Umbilical cord (tissue), 2 donors: ENCODE measurements around the gene PIK3R1. TPM values are rescaled to one million over a fixed set of nuclear protein-coding genes. Genes with fewer than 3 reads are reported as not detected.

ENCODE experiments used
- DNase-seq: peaks from one replicate; pipeline ENCODE4 v3.0.0-alpha.2; 2015; ENCODE audit warnings: low spot score
- total RNA-seq: library from RNA; depleted of rRNA; stranded (reverse); fragments of >200 nt; gene quantifications from one replicate; pipeline ENCODE4 v1.2.3, GENCODE V29; 2014; ENCODE audit warnings: low replicate concordance; ENCODE audit not compliant: insufficient read depth

PIK3R1 gene
- total RNA-seq, 1 donor from 2014 or later = 107 TPM

- no peak for DNase-seq
These were observed 54.3 kb downstream of the PIK3R1 start for GRCh38 chr5:68269820-68270219.

- DNase-seq = no peak
These were observed 54.9 kb downstream of the PIK3R1 start for GRCh38 chr5:68270399-68270975.

GRCh38 chr5:68271124-68271523, 55.6 kb downstream of the PIK3R1 start:
- DNase-seq = no peak

GRCh38 chr5:68272289-68272688, 56.7 kb downstream of the PIK3R1 start:
- no peak for DNase-seq

- DNase-seq = no peak
These were observed 58.3 kb downstream of the PIK3R1 start for GRCh38 chr5:68273717-68274409.

GRCh38 chr5:68274847-68275651, 59.5 kb downstream of the PIK3R1 start:
- no peak for DNase-seq

GRCh38 chr5:68276740-68277139, 61.2 kb downstream of the PIK3R1 start:
- DNase-seq = no peak

GRCh38 chr5:68277431-68277830, 61.9 kb downstream of the PIK3R1 start:
- DNase-seq = no peak

GRCh38 chr5:68279984-68280383, 64.4 kb downstream of the PIK3R1 start:
- DNase-seq = no peak

GRCh38 chr5:68282001-68282400, 66.4 kb downstream of the PIK3R1 start:
- no peak for DNase-seq

- no peak for DNase-seq
These were observed 68.2 kb downstream of the PIK3R1 start for GRCh38 chr5:68283766-68284165.

GRCh38 chr5:68285075-68285840, 69.7 kb downstream of the PIK3R1 start:
- DNase-seq = no peak

- DNase-seq = peak; percentile 85
These were observed 70.5 kb downstream of the PIK3R1 start for GRCh38 chr5:68285851-68286611.

- no peak for DNase-seq
These were observed 71.0 kb downstream of the PIK3R1 start for GRCh38 chr5:68286612-68286912.

- no peak for DNase-seq
These were observed 72.0 kb downstream of the PIK3R1 start for GRCh38 chr5:68287631-68287975.

- DNase-seq = peak; percentile 79
These were observed 72.6 kb downstream of the PIK3R1 start for GRCh38 chr5:68287976-68288706.

GRCh38 chr5:68288707-68289134, 73.2 kb downstream of the PIK3R1 start:
- no peak for DNase-seq

GRCh38 chr5:68289498-68289897, 73.9 kb downstream of the PIK3R1 start:
- peak; percentile 47 for DNase-seq

GRCh38 chr5:68290260-68290674, 74.7 kb downstream of the PIK3R1 start:
- peak; percentile 95 for DNase-seq

GRCh38 chr5:68290847-68291246, 75.3 kb downstream of the PIK3R1 start:
- no peak for DNase-seq

GRCh38 chr5:68292316-68292715, 76.8 kb downstream of the PIK3R1 start:
- DNase-seq = peak; percentile 46
